ENCODE measurements around the gene SPTB.

Gene SPTB

GRCh38 chr14:64726585-64726890 lies 153.2 kb downstream of the SPTB start:
- TF ChIP-seq, protein P1, sequence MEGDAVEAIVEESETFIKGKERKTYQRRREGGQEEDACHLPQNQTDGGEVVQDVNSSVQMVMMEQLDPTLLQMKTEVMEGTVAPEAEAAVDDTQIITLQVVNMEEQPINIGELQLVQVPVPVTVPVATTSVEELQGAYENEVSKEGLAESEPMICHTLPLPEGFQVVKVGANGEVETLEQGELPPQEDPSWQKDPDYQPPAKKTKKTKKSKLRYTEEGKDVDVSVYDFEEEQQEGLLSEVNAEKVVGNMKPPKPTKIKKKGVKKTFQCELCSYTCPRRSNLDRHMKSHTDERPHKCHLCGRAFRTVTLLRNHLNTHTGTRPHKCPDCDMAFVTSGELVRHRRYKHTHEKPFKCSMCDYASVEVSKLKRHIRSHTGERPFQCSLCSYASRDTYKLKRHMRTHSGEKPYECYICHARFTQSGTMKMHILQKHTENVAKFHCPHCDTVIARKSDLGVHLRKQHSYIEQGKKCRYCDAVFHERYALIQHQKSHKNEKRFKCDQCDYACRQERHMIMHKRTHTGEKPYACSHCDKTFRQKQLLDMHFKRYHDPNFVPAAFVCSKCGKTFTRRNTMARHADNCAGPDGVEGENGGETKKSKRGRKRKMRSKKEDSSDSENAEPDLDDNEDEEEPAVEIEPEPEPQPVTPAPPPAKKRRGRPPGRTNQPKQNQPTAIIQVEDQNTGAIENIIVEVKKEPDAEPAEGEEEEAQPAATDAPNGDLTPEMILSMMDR (IDR thresholded peaks at IDR 0.05; ENCODE audit: low read depth, low read length) = no peak
- H3K4me3 ChIP-seq (ENCODE audit: low read depth, low read length) = no peak overlapping the region
- in situ Hi-C loops (cut with HindIII; ENCODE audit: low sequenced_read_pairs) = no loop called here
- peak; percentile 57 for DNase-seq (ENCODE audit: low read depth, low spot score)

DNA sequence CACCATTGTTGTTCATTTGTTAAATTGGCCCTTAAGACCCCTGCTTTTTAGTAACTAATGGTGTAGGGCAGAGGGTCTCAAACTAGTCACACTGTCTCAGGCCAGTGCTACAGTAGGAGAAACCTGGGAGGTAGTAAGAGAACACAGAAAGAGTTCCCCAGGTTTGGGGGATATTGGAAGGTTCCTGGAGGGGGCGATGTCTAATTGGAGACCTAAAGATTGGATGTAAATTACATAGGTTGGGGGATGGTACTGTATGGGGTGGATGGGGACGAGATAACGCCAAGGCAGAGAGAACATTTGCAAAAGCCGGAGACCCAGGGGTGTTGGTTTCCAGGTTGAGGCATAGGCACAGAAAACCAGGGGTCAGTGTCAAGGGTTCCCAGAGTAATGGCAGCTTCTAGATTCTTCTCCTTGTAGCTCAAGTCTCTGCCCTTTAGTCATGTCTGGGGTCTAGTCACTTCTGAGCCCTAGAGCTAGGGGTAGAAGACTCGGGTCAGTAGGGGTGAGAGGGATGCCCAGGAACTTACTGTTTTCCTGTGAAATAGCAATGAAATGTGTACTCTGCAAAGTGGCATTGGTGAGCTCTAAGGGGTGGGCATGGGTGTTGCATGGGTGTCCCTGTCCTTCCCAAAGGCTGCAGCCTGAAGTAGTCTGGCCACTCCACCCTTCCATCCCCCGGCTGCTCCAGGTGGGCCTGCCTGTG lies 153.7 kb downstream of the SPTB start:
- H3K4me3 ChIP-seq (ENCODE audit: low read depth, low read length) = no peak overlapping the region
- in situ Hi-C loops (cut with HindIII; ENCODE audit: low sequenced_read_pairs) = no loop called here
- no peak for DNase-seq (ENCODE audit: low read depth, low spot score)
- TF ChIP-seq, protein P1 (IDR thresholded peaks at IDR 0.05; ENCODE audit: low read depth, low read length) = no peak

DNA sequence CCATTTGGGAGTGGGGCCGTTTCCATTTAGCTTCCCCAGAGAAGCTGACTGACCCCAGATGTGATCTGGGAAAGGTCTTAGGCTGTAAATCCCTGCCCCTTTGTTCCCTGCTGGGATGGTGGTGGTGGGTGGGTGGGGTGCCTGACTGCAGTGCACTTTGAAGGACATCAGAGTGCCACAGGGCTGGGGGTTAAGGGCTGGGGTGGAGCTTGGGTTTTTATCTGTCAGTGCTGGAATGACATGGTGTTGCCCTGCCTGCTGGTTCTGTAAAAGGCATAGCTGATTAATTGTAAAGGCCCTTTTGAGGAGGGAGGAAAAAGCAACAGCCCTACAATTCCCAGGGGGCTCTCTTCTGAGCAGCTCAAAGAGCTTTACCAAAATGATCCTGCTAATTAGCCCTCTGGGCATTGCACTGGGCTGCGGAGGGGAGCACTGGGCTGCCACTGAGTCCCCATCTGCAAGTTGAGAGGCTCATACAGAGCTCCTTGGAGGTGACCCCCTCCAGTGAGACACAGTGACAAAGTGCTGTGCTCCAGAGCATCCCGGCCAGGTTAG lies 154.4 kb downstream of the SPTB start:
- in situ Hi-C loops (cut with HindIII; ENCODE audit: low sequenced_read_pairs) = no loop called here
- TF ChIP-seq, protein P1 (IDR thresholded peaks at IDR 0.05; ENCODE audit: low read depth, low read length) = no peak
- no peak for DNase-seq (ENCODE audit: low read depth, low spot score)
- H3K4me3 ChIP-seq (ENCODE audit: low read depth, low read length) = no peak overlapping the region

DNA sequence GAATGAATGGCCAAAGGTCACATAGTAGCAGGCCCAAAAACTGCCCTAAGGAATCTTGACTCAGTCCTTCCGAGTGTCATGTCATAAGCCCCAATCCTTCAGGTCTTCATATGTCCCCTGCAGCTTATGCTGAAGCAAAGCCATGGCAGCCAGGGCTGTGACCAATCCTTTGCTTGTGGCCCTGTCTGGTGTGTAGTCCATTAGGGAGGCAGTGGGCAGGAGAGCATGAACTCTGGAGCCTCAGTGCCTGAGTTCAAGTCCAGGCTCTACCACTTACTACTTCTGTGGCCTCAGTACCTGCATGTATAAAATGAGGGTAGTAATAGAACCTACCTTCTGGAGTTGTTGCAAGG lies 155.2 kb downstream of the SPTB start:
- no peak overlapping the region for H3K4me3 ChIP-seq (ENCODE audit: low read depth, low read length)
- DNase-seq (ENCODE audit: low read depth, low spot score) = no peak
- in situ Hi-C loops (cut with HindIII; ENCODE audit: low sequenced_read_pairs) = no loop called here
- TF ChIP-seq, protein P1 (IDR thresholded peaks at IDR 0.05; ENCODE audit: low read depth, low read length) = no peak

GRCh38 chr14:64723691-64724577 lies 155.8 kb downstream of the SPTB start:
- in situ Hi-C loops (cut with HindIII; ENCODE audit: low sequenced_read_pairs) = no loop called here
- no peak overlapping the region for H3K4me3 ChIP-seq (ENCODE audit: low read depth, low read length)
- DNase-seq (ENCODE audit: low read depth, low spot score) = no peak
- TF ChIP-seq, protein P1 (IDR thresholded peaks at IDR 0.05; ENCODE audit: low read depth, low read length) = no peak

GRCh38 chr14:64722842-64723447 lies 156.8 kb downstream of the SPTB start:
- H3K4me3 ChIP-seq (ENCODE audit: low read depth, low read length) = no peak overlapping the region
- in situ Hi-C loops (cut with HindIII; ENCODE audit: low sequenced_read_pairs) = no loop called here
- no peak for DNase-seq (ENCODE audit: low read depth, low spot score)
- TF ChIP-seq, protein P1 (IDR thresholded peaks at IDR 0.05; ENCODE audit: low read depth, low read length) = no peak

Measured in astrocyte of the spinal cord (primary cell).